DMS 273 (cell line): Measurements from ENCODE around the gene MSRB2.

Source experiments
- DNase-seq: peaks from one replicate; lab custom pipeline; 2025; ENCODE audit not compliant: unreplicated experiment; lab: John Stamatoyannopoulos, UW

MSRB2 gene

GRCh38 chr10:23171232-23171876 lies 76.0 kb downstream of the MSRB2 start:
- peak; percentile 42 for DNase-seq
